Neural progenitor cell (in vitro differentiated cells): ENCODE data around the gene AHSG. TPM values are rescaled to one million over a fixed set of nuclear protein-coding genes. Genes with fewer than 3 reads are reported as not detected.
A peak's percentile ranks its signal among the peaks of the same experiment; 100 is the strongest.

Experiments
- DNase-seq: peaks from one replicate; pipeline ENCODE4 v3.0.0-alpha.2; 2016; ENCODE audit warnings: low spot score
- H2AFZ ChIP-seq: fragments of 200-600 bp; sonication (generic); replicated peaks from 2 replicates; pipeline ENCODE4 v1.6.1; 2016; ENCODE audit warnings: antibody characterized with exemption
- H3F3A ChIP-seq: fragments of 200-600 bp; sonication (generic); 2 replicates; pipeline ENCODE4 v1.6.1; 2016; ENCODE audit warnings: antibody characterized with exemption, low read depth
- H3K27ac ChIP-seq: fragments of 200-600 bp; sonication (generic); 2 replicates; pipeline ENCODE4 v1.5.1; 2016; ENCODE audit warnings: mild to moderate bottlenecking
- H3K27me3 ChIP-seq: fragments of 200-600 bp; sonication (generic); 2 replicates; pipeline ENCODE4 v1.6.1; 2016; ENCODE audit warnings: mild to moderate bottlenecking, moderate library complexity
- H3K36me3 ChIP-seq: fragments of 200-600 bp; sonication (generic); 2 replicates; pipeline ENCODE4 v1.5.1; 2016
- H3K4me1 ChIP-seq: fragments of 200-600 bp; sonication (generic); 2 replicates; pipeline ENCODE4 v1.6.1; 2016; ENCODE audit warnings: mixed run types
- H3K4me2 ChIP-seq: fragments of 200-600 bp; sonication (generic); 2 replicates; pipeline ENCODE4 v1.6.1; 2016
- H3K4me3 ChIP-seq: fragments of 200-600 bp; sonication (generic); 2 replicates; pipeline ENCODE4 v1.5.1; 2016
- H3K79me2 ChIP-seq: fragments of 200-600 bp; sonication (generic); 2 replicates; pipeline ENCODE4 v1.6.1; 2016; ENCODE audit warnings: low read depth
- H3K9ac ChIP-seq: fragments of 200-600 bp; sonication (generic); 2 replicates; pipeline ENCODE4 v1.6.1; 2016
- H3K9me3 ChIP-seq: fragments of 200-600 bp; sonication (generic); 2 replicates; pipeline ENCODE4 v1.5.1; 2016; ENCODE audit warnings: low read depth
- H4K20me1 ChIP-seq: fragments of 200-600 bp; sonication (generic); 2 replicates; pipeline ENCODE4 v1.6.1; 2016; ENCODE audit warnings: low read depth
- H3K27ac Mint-ChIP-seq: 3 replicates; pipeline ENCODE4 v1.8.0; 2021; ENCODE audit warnings: mixed read lengths
- H3K27me3 Mint-ChIP-seq: 2 replicates; pipeline ENCODE4 v1.8.0; 2022; ENCODE audit warnings: low read depth, mild to moderate bottlenecking, inconsistent platforms, moderate library complexity, mixed read lengths; ENCODE audit not compliant: insufficient read depth
- H3K36me3 Mint-ChIP-seq: 3 replicates; pipeline ENCODE4 v1.8.0; 2021; ENCODE audit warnings: mixed read lengths
- H3K4me1 Mint-ChIP-seq: 3 replicates; pipeline ENCODE4 v1.8.0; 2021; ENCODE audit warnings: mixed read lengths
- H3K4me3 Mint-ChIP-seq: 3 replicates; pipeline ENCODE4 v1.8.0; 2021; ENCODE audit warnings: mild to moderate bottlenecking, moderate library complexity, mixed read lengths
- H3K9me3 Mint-ChIP-seq: 3 replicates; pipeline ENCODE4 v1.8.0; 2020; ENCODE audit warnings: mixed read lengths
- EZH2 ChIP-seq: fragments of 200-600 bp; sonication (generic); IDR thresholded peaks from 2 replicates; pipeline ENCODE4 v1.6.1; 2017; ENCODE audit warnings: antibody characterized with exemption, mild to moderate bottlenecking, moderate library complexity
- EZH2phosphoT487 ChIP-seq: fragments of 200-600 bp; sonication (generic); IDR thresholded peaks from 2 replicates; pipeline ENCODE4 v1.6.1; 2017; ENCODE audit warnings: antibody characterized with exemption
- total RNA-seq: library from RNA; depleted of rRNA; stranded (reverse); fragments of >200 nt; gene quantifications from 2 replicates; pipeline ENCODE4 v1.2.3, GENCODE V29; 2015; ENCODE audit warnings: low replicate concordance
- TF ChIP-seq, protein P1 (sequence below): fragments of 200-600 bp; sonication (generic); IDR thresholded peaks from 2 replicates; pipeline ENCODE4 v1.5.1; 2017; ENCODE audit warnings: antibody characterized with exemption, mild to moderate bottlenecking

Gene AHSG
- total RNA-seq, 1 donor from 2014 or later: not detected

DNA sequence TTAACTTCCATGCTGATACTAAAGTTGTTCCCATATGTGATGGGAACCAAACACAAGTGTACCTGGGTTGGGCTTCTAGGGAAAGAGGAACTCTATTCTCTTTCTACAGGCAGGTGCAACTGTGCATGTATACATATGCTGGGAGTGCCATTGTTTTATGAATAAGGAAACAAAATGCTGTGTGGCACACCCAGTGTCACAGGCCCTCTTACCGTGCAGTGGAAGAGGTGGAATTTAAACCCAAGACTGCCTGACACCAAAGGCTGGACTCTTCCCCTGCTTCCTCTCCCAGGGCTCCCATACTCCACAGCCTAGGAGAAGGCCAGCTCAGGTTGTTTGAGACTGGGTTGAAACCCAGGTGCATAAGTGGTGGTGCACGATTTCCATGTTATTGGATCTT is 25.4 kb downstream of the AHSG start:
- TF ChIP-seq EZH2phosphoT487: no peak
- Mint-ChIP-seq H3K27me3 (peaks cover 4% of the 10 kb centered on the region), H3K4me1 (peaks cover 7% of the 10 kb centered on the region), H3K27ac (no peak overlapping the region), H3K9me3 (no peaks in the 10 kb centered on the region), H3K36me3 (no peaks in the 10 kb centered on the region), H3K4me3 (no peak overlapping the region)
- H4K20me1 ChIP-seq: no peaks in the 10 kb centered on the region
- H3K4me3 ChIP-seq: no peak overlapping the region
- no peak overlapping the region for H3K4me2 ChIP-seq
- H3F3A ChIP-seq: no peaks in the 10 kb centered on the region
- no peak overlapping the region for H2AFZ ChIP-seq
- DNase-seq: no peak
- H3K9me3 ChIP-seq: no peaks in the 10 kb centered on the region
- H3K4me1 ChIP-seq: peaks cover 5% of the 10 kb centered on the region
- no peak overlapping the region for H3K9ac ChIP-seq
- no peaks in the 10 kb centered on the region for H3K79me2 ChIP-seq
- H3K36me3 ChIP-seq: no peaks in the 10 kb centered on the region
- H3K27ac ChIP-seq: no peak overlapping the region
- H3K27me3 ChIP-seq: no peaks in the 10 kb centered on the region

- DNase-seq: no peak
- Histone ChIP-seq H3K9ac (no peak within 1 kb of the TSS), H3K36me3 (no peaks in the 10 kb centered on the region), H3K4me2 (no peak within 1 kb of the TSS), H3K27ac (no peak within 1 kb of the TSS), H3F3A (no peaks in the 10 kb centered on the region), H3K4me1 (peaks cover 5% of the 10 kb centered on the region), H3K27me3 (no peaks in the 10 kb centered on the region), H4K20me1 (no peaks in the 10 kb centered on the region), H3K4me3 (no peak within 1 kb of the TSS), H2AFZ (peak within 1 kb of the TSS; percentile 18), H3K9me3 (no peaks in the 10 kb centered on the region), H3K79me2 (no peaks in the 10 kb centered on the region)
- TF ChIP-seq, protein P1, sequence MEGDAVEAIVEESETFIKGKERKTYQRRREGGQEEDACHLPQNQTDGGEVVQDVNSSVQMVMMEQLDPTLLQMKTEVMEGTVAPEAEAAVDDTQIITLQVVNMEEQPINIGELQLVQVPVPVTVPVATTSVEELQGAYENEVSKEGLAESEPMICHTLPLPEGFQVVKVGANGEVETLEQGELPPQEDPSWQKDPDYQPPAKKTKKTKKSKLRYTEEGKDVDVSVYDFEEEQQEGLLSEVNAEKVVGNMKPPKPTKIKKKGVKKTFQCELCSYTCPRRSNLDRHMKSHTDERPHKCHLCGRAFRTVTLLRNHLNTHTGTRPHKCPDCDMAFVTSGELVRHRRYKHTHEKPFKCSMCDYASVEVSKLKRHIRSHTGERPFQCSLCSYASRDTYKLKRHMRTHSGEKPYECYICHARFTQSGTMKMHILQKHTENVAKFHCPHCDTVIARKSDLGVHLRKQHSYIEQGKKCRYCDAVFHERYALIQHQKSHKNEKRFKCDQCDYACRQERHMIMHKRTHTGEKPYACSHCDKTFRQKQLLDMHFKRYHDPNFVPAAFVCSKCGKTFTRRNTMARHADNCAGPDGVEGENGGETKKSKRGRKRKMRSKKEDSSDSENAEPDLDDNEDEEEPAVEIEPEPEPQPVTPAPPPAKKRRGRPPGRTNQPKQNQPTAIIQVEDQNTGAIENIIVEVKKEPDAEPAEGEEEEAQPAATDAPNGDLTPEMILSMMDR: no peak
- TF ChIP-seq EZH2phosphoT487: no peak
- no peak for TF ChIP-seq EZH2
- no peaks in the 10 kb centered on the region for H3K36me3 Mint-ChIP-seq
- H3K4me1 Mint-ChIP-seq: peaks cover 7% of the 10 kb centered on the region
- no peak within 1 kb of the TSS for H3K4me3 Mint-ChIP-seq
- peaks cover 7% of the 10 kb centered on the region for H3K27me3 Mint-ChIP-seq
- H3K9me3 Mint-ChIP-seq: no peaks in the 10 kb centered on the region
- H3K27ac Mint-ChIP-seq: no peak within 1 kb of the TSS
Observed at GRCh38 chr3:186639778-186640472, 27.1 kb downstream of the AHSG start, which contains the start of gene FETUB. Gene FETUB (plus strand): TSS chr3:186640399. CDS start chr3:186640461, 62 bp downstream.

DNA sequence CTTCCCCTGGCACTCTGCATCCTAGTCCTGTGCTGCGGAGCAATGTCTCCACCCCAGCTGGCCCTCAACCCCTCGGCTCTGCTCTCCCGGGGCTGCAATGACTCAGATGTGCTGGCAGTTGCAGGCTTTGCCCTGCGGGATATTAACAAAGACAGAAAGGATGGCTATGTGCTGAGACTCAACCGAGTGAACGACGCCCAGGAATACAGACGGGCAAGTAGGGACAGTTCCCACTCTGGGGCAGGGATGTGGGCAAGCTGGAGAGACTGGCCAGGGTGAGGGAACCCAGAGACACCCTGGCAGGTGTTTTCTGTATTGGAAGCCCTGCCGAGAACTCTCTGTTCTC is 27.6 kb downstream of the AHSG start:
- Histone ChIP-seq H3K4me2 (no peak overlapping the region), H3K4me3 (no peak overlapping the region), H3F3A (no peaks in the 10 kb centered on the region), H3K27me3 (no peaks in the 10 kb centered on the region), H3K4me1 (peaks cover 5% of the 10 kb centered on the region), H2AFZ (peak overlapping the region; percentile 18), H4K20me1 (no peaks in the 10 kb centered on the region), H3K27ac (no peak overlapping the region), H3K36me3 (no peaks in the 10 kb centered on the region), H3K9ac (no peak overlapping the region), H3K9me3 (no peaks in the 10 kb centered on the region), H3K79me2 (no peaks in the 10 kb centered on the region)
- H3K36me3 Mint-ChIP-seq: no peaks in the 10 kb centered on the region
- no peak overlapping the region for H3K27ac Mint-ChIP-seq
- H3K4me3 Mint-ChIP-seq: no peak overlapping the region
- H3K4me1 Mint-ChIP-seq: peaks cover 7% of the 10 kb centered on the region
- H3K9me3 Mint-ChIP-seq: no peaks in the 10 kb centered on the region
- TF ChIP-seq, protein P1: no peak
- TF ChIP-seq EZH2phosphoT487 (no peak), EZH2 (no peak)
- peaks cover 7% of the 10 kb centered on the region for H3K27me3 Mint-ChIP-seq
- peak; percentile 22 for DNase-seq

GRCh38 chr3:186640929-186641328 is 28.1 kb downstream of the AHSG start:
- peak overlapping the region; percentile 18 for H2AFZ ChIP-seq
- no peak for DNase-seq
- no peaks in the 10 kb centered on the region for H3K9me3 Mint-ChIP-seq
- no peak overlapping the region for H3K4me2 ChIP-seq
- H3K27ac ChIP-seq: no peak overlapping the region
- no peak overlapping the region for H3K27ac Mint-ChIP-seq
- H3K36me3 ChIP-seq: no peaks in the 10 kb centered on the region
- peaks cover 5% of the 10 kb centered on the region for H3K4me1 ChIP-seq
- H3K4me1 Mint-ChIP-seq: peaks cover 7% of the 10 kb centered on the region
- TF ChIP-seq EZH2phosphoT487 (no peak), EZH2 (no peak)
- TF ChIP-seq, protein P1: no peak
- no peaks in the 10 kb centered on the region for H3K36me3 Mint-ChIP-seq
- H3F3A ChIP-seq: no peaks in the 10 kb centered on the region
- H3K9me3 ChIP-seq: no peaks in the 10 kb centered on the region
- H3K27me3 Mint-ChIP-seq: peaks cover 7% of the 10 kb centered on the region
- no peaks in the 10 kb centered on the region for H4K20me1 ChIP-seq
- no peak overlapping the region for H3K4me3 Mint-ChIP-seq
- H3K9ac ChIP-seq: no peak overlapping the region
- no peak overlapping the region for H3K4me3 ChIP-seq
- H3K27me3 ChIP-seq: no peaks in the 10 kb centered on the region
- no peaks in the 10 kb centered on the region for H3K79me2 ChIP-seq
